DOHH2 (cell line): ENCODE measurements around the gene PATJ.

ENCODE experiments used
- H3F3A ChIP-seq: fragments of 200-600 bp; sonication (generic), shearing (Covaris generic); 2 replicates; pipeline ENCODE4 v1.6.0; 2016; ENCODE audit warnings: antibody characterized with exemption, mild to moderate bottlenecking; ENCODE audit not compliant: control insufficient read depth, insufficient read depth
- H3K27ac ChIP-seq: fragments of 200-600 bp; sonication (generic); 2 replicates; pipeline ENCODE4 v1.5.1; 2014; ENCODE audit warnings: low read depth, mild to moderate bottlenecking, low read length, moderate library complexity
- H3K27me3 ChIP-seq: fragments of 200-600 bp; sonication (generic); 2 replicates; pipeline ENCODE4 v1.6.1; 2014; ENCODE audit warnings: mild to moderate bottlenecking, low read length, mixed read lengths; ENCODE audit not compliant: control insufficient read depth
- H3K36me3 ChIP-seq: fragments of 200-600 bp; sonication (generic); 2 replicates; pipeline ENCODE4 v1.6.1; 2014; ENCODE audit warnings: mild to moderate bottlenecking, low read length, moderate library complexity, mixed read lengths; ENCODE audit not compliant: control insufficient read depth
- H3K4me1 ChIP-seq: fragments of 200-600 bp; sonication (generic); 2 replicates; pipeline ENCODE4 v1.6.1; 2014; ENCODE audit warnings: mild to moderate bottlenecking, low read length, mixed read lengths; ENCODE audit not compliant: control insufficient read depth
- H3K4me2 ChIP-seq: fragments of 200-600 bp; sonication (generic); 2 replicates; pipeline ENCODE4 v1.6.0; 2014; ENCODE audit warnings: mild to moderate bottlenecking, low read length, moderate library complexity
- H3K4me3 ChIP-seq: fragments of 200-600 bp; sonication (generic); 2 replicates; pipeline ENCODE4 v1.5.1; 2014; ENCODE audit warnings: mild to moderate bottlenecking, low read length, mixed read lengths
- H3K79me2 ChIP-seq: fragments of 200-600 bp; sonication (generic); 2 replicates; pipeline ENCODE4 v1.6.1; 2014; ENCODE audit warnings: mild to moderate bottlenecking, low read length, mixed read lengths; ENCODE audit not compliant: control insufficient read depth
- H3K9me2 ChIP-seq: fragments of 200-600 bp; sonication (generic); replicated peaks from 2 replicates; pipeline ENCODE4 v1.6.1; 2014; ENCODE audit warnings: mild to moderate bottlenecking, low read length, mixed read lengths; ENCODE audit not compliant: control insufficient read depth
- H3K9me3 ChIP-seq: fragments of 200-600 bp; sonication (generic); 2 replicates; pipeline ENCODE4 v1.6.1; 2014; ENCODE audit warnings: antibody characterized with exemption, low read length, mixed read lengths; ENCODE audit not compliant: control insufficient read depth, insufficient read depth
- H4K20me1 ChIP-seq: fragments of 200-600 bp; sonication (generic); 2 replicates; pipeline ENCODE4 v1.6.0; 2014; ENCODE audit warnings: low read depth, mild to moderate bottlenecking, antibody characterized with exemption, low read length, moderate library complexity; ENCODE audit not compliant: control insufficient read depth, insufficient read depth
- CTCF ChIP-seq: fragments of 200-600 bp; sonication (generic); IDR thresholded peaks from one replicate; pipeline ENCODE4 v1.5.1; 2014; ENCODE audit warnings: antibody characterized with exemption, mild to moderate bottlenecking, low read depth, low read length; ENCODE audit not compliant: poor library complexity, severe bottlenecking
- EZH2phosphoT487 ChIP-seq: fragments of 200-600 bp; sonication (generic); IDR thresholded peaks from 2 replicates; pipeline ENCODE4 v1.6.1; 2017; ENCODE audit warnings: borderline replicate concordance, mild to moderate bottlenecking, antibody characterized with exemption, low read length, moderate library complexity, mixed read lengths

Gene PATJ

GRCh38 chr1:62003777-62004176 lies 261.5 kb downstream of the PATJ start:
- H3K79me2 ChIP-seq, result no peaks in the 10 kb centered on the region
- no peak overlapping the region for H3K4me3 ChIP-seq
- H3K27me3 ChIP-seq, result no peaks in the 10 kb centered on the region
- H3F3A ChIP-seq, result no peaks in the 10 kb centered on the region
- no peaks in the 10 kb centered on the region for H3K4me1 ChIP-seq
- no peak overlapping the region for H3K4me2 ChIP-seq
- no peaks in the 10 kb centered on the region for H3K9me3 ChIP-seq
- H4K20me1 ChIP-seq, result no peaks in the 10 kb centered on the region
- H3K36me3 ChIP-seq, result no peaks in the 10 kb centered on the region
- no peak overlapping the region for H3K27ac ChIP-seq
- H3K9me2 ChIP-seq, result no peaks in the 10 kb centered on the region
- no peak for TF ChIP-seq EZH2phosphoT487

- no peaks in the 10 kb centered on the region for H3K9me3 ChIP-seq
These were observed 264.4 kb downstream of the PATJ start for GRCh38 chr1:62006690-62007089.

GRCh38 chr1:62011006-62011405 lies 268.7 kb downstream of the PATJ start:
- Histone ChIP-seq H3K27ac (no peak overlapping the region), H3K4me1 (no peaks in the 10 kb centered on the region), H3K9me2 (no peaks in the 10 kb centered on the region), H3K79me2 (no peaks in the 10 kb centered on the region), H3K9me3 (no peaks in the 10 kb centered on the region), H3K27me3 (no peaks in the 10 kb centered on the region), H3F3A (no peaks in the 10 kb centered on the region), H4K20me1 (no peaks in the 10 kb centered on the region), H3K4me3 (no peak overlapping the region), H3K4me2 (no peak overlapping the region), H3K36me3 (no peaks in the 10 kb centered on the region)
- TF ChIP-seq CTCF, result no peak
- no peak for TF ChIP-seq EZH2phosphoT487

More at GRCh38 chr1:62006690-62007089, 264.4 kb downstream of the PATJ start:
- Histone ChIP-seq H3K4me3 (no peak overlapping the region), H3K27me3 (no peaks in the 10 kb centered on the region), H3K79me2 (no peaks in the 10 kb centered on the region), H3K4me1 (no peaks in the 10 kb centered on the region), H3K4me2 (no peak overlapping the region), H3K9me2 (no peaks in the 10 kb centered on the region), H3F3A (no peaks in the 10 kb centered on the region), H3K27ac (no peak overlapping the region), H4K20me1 (no peaks in the 10 kb centered on the region), H3K36me3 (no peaks in the 10 kb centered on the region)
- TF ChIP-seq EZH2phosphoT487 (no peak), CTCF (no peak)

- H3K4me1 ChIP-seq, result no peaks in the 10 kb centered on the region
- H3K27ac ChIP-seq, result no peak overlapping the region
- no peaks in the 10 kb centered on the region for H4K20me1 ChIP-seq
- no peaks in the 10 kb centered on the region for H3K9me2 ChIP-seq
- H3K27me3 ChIP-seq, result no peaks in the 10 kb centered on the region
- no peaks in the 10 kb centered on the region for H3K36me3 ChIP-seq
- H3F3A ChIP-seq, result no peaks in the 10 kb centered on the region
- H3K4me2 ChIP-seq, result no peak overlapping the region
- TF ChIP-seq EZH2phosphoT487 (no peak), CTCF (no peak)
- no peaks in the 10 kb centered on the region for H3K79me2 ChIP-seq
- H3K4me3 ChIP-seq, result no peak overlapping the region
- H3K9me3 ChIP-seq, result no peaks in the 10 kb centered on the region
These were observed 269.8 kb downstream of the PATJ start for GRCh38 chr1:62012095-62012494.
